Fibroblast of villous mesenchyme (primary cell): Measurements from ENCODE around the gene ZER1. TPM values are rescaled to one million over a fixed set of nuclear protein-coding genes. Genes with fewer than 3 reads are reported as not detected.
A peak's percentile ranks its signal among the peaks of the same experiment; 100 is the strongest.

Experiments
- DNase-seq: peaks from one replicate; pipeline ENCODE4 v3.0.0-alpha.2; 2010; ENCODE audit warnings: low read depth
- H3K4me3 ChIP-seq: 2 replicates; pipeline ENCODE4 v1.5.1; 2011; ENCODE audit warnings: low read depth, mild to moderate bottlenecking, low read length
- total RNA-seq: library from RNA; depleted of rRNA; stranded (reverse); fragments of >200 nt; gene quantifications from 2 replicates; pipeline ENCODE4 v1.2.3, GENCODE V29; 2012
- TF ChIP-seq, protein P1 (sequence below): IDR thresholded peaks from 2 replicates; pipeline ENCODE4 v1.5.1; 2012; ENCODE audit warnings: low read depth, mild to moderate bottlenecking, low read length; ENCODE audit not compliant: insufficient read depth

The ZER1 gene
- total RNA-seq, 1 donor, result 17.3 TPM

DNA sequence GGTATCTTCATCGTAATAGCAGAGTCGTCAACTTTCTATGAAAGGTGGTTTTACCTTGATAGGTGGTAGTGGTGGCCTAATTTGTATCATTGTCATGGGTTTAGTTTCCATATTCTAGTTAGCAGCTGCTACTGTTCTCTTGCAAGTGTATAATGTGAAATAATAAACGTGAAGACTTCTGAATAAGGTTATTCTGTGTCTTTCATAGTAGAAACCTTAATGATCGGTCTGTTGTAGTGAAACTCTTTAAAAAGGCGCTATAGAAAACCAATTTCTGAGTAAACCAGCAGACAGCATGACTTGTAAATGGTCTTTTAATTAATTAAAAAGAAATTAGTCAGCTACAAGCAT is 81.1 kb downstream of the ZER1 start:
- no peak for DNase-seq
- TF ChIP-seq, protein P1, sequence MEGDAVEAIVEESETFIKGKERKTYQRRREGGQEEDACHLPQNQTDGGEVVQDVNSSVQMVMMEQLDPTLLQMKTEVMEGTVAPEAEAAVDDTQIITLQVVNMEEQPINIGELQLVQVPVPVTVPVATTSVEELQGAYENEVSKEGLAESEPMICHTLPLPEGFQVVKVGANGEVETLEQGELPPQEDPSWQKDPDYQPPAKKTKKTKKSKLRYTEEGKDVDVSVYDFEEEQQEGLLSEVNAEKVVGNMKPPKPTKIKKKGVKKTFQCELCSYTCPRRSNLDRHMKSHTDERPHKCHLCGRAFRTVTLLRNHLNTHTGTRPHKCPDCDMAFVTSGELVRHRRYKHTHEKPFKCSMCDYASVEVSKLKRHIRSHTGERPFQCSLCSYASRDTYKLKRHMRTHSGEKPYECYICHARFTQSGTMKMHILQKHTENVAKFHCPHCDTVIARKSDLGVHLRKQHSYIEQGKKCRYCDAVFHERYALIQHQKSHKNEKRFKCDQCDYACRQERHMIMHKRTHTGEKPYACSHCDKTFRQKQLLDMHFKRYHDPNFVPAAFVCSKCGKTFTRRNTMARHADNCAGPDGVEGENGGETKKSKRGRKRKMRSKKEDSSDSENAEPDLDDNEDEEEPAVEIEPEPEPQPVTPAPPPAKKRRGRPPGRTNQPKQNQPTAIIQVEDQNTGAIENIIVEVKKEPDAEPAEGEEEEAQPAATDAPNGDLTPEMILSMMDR, result no peak
- peak overlapping the region; percentile 85 for H3K4me3 ChIP-seq

DNA sequence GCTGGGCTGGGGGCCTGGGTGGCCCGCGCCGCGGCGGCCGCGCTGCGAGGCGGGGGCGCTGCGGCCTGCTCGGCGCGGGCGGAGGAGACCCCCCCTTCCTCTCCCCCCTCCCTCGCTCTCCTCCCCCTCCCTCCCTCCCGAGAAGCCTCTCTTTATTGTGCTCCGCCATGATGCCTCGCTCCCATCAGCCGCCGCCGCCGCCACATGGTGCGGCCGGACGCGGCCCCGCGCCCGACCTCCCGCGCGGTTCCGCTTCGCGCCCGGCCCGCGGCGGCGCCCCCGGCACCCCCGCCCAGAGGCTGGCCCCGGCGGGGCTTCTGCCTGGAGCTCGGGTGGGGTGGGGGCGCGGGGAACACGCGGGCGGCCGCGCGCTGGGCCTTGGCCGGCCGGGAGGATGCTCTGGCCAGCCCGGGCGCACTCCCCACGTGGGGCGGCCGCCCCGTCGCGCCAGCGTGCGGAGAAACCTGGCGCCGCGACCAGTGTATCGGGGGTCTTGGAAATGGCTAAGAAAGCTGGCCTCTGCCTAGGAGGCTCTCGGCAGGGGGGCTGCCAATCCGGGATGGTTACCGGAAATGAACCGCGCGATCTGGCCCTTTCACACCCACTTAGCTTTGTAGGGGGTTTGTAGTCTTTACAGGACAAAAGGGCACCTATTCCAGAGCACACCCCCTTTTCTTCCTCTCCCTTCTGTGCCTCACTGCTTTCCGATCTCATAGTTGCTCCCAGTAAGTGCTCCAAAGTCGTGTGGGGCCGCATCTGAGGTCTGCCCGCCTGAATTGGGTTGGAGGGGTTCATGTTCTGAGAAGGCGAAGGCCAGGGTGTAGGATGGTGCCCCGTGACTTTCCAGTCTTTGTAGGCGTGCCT is 81.7 kb downstream of the ZER1 start:
- peak overlapping the region; percentile 85 for H3K4me3 ChIP-seq
- TF ChIP-seq, protein P1, result no peak
- DNase-seq, result no peak

DNA sequence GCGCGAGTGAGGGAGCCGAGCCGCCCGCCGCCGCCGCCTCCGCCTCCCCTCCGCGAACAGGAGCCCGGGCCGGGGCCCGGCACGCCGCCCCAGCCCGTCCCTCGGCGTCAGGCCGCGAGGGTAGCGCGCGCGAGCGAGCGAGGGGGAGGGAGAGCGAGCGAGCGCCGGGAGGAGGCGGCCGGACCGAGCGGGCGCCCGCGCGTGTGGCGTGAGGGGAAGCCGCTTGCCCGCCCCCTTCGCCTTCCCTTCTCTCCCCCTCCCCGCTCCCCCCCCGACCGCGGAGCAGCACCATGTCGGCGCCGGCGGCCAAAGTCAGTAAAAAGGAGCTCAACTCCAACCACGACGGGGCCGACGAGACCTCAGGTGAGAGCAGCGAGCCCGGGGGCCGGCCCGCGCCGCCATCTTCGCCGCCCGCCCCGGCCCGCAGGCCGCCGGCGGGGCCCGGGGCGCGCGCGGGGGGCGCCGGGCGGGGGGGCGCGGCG is 82.4 kb downstream of the ZER1 start:
- no peak for DNase-seq

DNA sequence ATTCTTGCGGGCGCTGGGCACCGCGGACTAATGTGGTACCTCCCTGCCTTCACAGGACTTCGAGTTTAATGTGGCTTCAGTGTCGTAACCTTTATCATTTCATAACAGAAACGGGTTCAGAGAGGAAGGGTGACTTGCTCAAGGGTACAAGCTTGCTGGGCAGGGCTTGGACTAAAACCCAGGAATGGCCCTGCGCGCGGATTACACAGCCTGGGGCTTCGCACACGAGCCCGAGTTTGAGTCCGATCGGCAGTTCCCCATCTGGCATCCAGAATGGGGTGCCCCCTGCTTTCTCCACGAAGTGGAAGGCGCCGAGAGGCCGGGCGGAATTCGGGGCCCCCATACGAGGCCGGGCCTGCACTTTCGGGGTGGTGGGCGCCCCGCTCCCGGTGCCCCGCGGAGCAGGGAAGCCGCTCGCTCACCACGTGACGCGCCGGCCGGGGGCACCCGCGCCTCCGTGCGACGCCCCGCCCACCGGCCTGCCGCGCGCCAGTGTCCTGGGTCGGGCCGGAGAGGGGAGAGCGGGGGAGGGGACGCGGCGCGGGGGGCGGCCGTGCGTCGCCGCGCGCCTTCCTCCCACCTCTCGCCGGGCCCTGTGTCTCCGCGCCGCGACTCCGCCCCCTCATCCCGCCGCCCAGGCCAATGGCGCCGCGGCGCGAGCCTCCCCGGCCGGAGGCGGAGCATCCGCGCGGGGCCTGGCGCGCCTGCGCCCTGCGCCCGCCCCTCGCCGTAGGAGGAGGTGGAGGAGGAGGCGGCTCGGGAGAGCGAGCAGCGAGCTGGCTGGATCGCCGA is 83.0 kb downstream of the ZER1 start, which contains the start of gene SET:
Gene SET, plus strand, starts transcription at position 722 of the 792 bp plus-strand sequence. CDS start 361 bp downstream, outside the sequence.
- peak within 1 kb of the TSS; percentile 85 for H3K4me3 ChIP-seq
- peak; percentile 93 for DNase-seq
- TF ChIP-seq, protein P1, result no peak

More for the DNA sequence above, 82.4 kb downstream of the ZER1 start:
- H3K4me3 ChIP-seq, result peak overlapping the region; percentile 65
- TF ChIP-seq, protein P1, result no peak

GRCh38 chr9:128687453-128687852 is 84.3 kb downstream of the ZER1 start:
- TF ChIP-seq, protein P1, result no peak
- no peak for DNase-seq

GRCh38 chr9:128685636-128686489 is 85.9 kb downstream of the ZER1 start:
- TF ChIP-seq, protein P1, result no peak
- DNase-seq, result peak; percentile 65
- H3K4me3 ChIP-seq, result peak overlapping the region; percentile 44

More at GRCh38 chr9:128687453-128687852, 84.3 kb downstream of the ZER1 start:
- no peak overlapping the region for H3K4me3 ChIP-seq
